ENCODE measurements around the gene SYDE2. TPM values are rescaled to one million over a fixed set of nuclear protein-coding genes. Genes with fewer than 3 reads are reported as not detected.
A peak's percentile ranks its signal among the peaks of the same experiment; 100 is the strongest.
"Not testable (repeated sequence)": the region's sequence is repeated elsewhere in the genome, so short reads cannot be mapped to it uniquely, and the experiment has no call there.

SYDE2 gene, protein sequence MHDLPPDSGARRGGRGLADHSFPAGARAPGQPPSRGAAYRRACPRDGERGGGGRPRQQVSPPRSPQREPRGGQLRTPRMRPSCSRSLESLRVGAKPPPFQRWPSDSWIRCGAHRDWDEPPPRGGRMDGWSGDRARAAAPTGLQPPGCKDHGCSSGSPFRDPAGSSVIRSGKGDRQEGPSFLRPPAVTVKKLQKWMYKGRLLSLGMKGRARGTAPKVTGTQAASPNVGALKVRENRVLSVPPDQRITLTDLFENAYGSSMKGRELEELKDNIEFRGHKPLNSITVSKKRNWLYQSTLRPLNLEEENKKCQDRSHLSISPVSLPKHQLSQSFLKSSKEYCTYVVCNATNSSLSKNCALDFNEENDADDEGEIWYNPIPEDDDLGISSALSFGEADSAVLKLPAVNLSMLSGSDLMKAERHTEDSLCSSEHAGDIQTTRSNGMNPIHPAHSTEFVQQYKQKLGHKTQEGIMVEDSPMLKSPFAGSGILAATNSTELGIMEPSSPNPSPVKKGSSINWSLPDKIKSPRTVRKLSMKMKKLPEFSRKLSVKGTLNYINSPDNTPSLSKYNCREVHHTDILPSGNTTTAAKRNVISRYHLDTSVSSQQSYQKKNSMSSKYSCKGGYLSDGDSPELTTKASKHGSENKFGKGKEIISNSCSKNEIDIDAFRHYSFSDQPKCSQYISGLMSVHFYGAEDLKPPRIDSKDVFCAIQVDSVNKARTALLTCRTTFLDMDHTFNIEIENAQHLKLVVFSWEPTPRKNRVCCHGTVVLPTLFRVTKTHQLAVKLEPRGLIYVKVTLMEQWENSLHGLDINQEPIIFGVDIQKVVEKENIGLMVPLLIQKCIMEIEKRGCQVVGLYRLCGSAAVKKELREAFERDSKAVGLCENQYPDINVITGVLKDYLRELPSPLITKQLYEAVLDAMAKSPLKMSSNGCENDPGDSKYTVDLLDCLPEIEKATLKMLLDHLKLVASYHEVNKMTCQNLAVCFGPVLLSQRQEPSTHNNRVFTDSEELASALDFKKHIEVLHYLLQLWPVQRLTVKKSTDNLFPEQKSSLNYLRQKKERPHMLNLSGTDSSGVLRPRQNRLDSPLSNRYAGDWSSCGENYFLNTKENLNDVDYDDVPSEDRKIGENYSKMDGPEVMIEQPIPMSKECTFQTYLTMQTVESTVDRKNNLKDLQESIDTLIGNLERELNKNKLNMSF
- 0.70 and 2.3 TPM in 2 replicates for total RNA-seq (2014; rRNA removed; shearing (Covaris generic))

DNA sequence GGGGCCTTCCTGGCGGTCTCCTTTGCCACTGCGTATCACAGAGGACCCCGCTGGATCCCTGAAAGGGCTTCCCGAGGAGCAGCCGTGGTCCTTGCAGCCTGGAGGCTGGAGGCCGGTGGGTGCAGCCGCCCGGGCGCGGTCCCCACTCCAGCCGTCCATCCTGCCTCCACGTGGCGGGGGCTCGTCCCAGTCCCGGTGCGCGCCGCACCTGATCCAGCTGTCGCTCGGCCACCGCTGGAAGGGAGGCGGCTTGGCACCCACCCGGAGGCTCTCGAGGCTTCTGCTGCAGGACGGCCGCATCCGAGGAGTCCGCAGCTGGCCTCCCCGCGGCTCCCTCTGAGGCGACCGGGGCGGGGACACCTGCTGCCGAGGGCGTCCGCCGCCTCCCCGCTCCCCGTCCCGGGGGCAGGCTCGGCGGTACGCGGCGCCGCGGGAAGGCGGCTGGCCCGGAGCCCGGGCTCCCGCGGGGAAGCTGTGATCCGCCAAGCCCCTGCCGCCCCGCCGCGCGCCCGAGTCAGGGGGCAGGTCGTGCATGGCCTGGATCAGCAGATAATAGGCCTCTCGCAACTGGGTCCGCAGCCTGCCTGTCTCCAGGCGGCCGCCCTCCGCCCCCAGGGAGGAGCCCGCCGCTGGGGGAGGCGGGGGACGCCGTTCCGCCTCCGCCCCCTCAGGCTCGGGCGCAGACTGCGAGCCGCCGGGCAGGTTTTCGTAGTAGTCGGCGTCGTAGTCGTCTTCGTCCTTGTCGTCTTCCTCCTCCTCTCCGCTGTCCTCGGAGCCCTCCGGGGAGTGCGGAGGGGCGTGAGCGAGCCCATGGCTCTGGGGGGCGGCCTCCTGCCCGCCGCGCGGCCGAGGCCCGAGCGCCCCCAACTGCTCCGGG, at the start of gene SYDE2:
Gene SYDE2, minus strand, starts transcription at position 554 of the 877 bp plus-strand sequence. Its CDS starts 20 bp downstream, at position 534.
- DNase-seq (ENCODE audit: low spot score): peak; percentile 26

DNA sequence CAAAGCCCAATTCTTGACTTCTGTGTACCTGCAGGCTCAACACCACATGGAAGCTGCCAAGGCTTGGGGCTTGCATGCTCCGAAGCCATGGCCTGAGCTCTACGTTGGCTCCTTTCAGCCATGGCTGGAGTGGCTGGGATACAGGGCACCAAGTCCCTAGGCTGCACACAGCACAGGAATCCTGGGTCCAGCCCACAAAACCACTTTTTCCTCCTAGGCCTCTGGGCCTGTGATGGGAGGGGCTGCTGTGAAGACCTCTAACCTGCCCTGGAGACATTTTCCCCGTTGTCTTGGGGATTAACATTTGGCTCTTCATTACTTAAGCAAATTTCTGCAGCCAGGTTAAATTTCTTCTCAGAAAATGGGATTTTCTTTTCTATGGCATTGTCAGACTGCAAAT, 48.2 kb upstream of the SYDE2 start:
- not testable (repeated sequence) for DNase-seq (ENCODE audit: low spot score)

DNA sequence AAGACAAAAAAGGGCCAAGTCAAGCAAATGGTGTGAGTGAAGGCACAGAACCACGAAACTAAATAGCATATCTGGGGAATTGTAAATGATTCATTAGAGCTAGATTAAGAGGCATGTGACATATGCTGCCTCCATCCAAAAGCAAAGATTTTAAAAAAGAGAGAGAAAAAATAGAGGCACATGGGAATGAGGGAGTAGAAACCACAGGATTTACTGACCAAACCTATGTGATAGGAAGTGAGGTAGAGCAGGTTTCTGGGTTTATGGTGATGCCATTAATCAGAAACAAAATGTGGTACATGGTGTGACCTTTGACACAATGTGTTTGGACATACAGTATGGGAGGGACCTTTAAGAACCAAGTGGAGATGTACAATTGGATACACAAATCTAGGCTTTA, 45.1 kb upstream of the SYDE2 start:
- no peak for DNase-seq (ENCODE audit: low spot score)

DNA sequence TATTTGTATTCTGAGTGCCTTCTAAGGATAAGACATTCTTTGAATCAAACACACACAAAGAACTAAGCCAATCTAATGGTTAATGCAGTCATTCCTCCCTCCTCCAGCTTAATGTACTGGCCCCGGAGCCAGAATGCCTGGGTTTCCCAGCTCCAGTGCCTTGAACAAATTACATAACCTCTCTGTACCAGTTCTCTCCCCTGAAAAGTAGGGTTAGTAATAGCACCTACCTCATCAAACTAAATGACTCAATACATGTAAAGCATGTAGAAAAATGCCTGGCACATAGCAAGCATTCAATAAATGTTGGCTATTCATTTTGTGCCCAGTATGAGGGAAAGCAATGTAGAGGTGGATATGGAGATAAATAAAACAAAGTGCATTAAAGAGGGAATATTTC, 44.6 kb upstream of the SYDE2 start:
- DNase-seq (ENCODE audit: low spot score): no peak

DNA sequence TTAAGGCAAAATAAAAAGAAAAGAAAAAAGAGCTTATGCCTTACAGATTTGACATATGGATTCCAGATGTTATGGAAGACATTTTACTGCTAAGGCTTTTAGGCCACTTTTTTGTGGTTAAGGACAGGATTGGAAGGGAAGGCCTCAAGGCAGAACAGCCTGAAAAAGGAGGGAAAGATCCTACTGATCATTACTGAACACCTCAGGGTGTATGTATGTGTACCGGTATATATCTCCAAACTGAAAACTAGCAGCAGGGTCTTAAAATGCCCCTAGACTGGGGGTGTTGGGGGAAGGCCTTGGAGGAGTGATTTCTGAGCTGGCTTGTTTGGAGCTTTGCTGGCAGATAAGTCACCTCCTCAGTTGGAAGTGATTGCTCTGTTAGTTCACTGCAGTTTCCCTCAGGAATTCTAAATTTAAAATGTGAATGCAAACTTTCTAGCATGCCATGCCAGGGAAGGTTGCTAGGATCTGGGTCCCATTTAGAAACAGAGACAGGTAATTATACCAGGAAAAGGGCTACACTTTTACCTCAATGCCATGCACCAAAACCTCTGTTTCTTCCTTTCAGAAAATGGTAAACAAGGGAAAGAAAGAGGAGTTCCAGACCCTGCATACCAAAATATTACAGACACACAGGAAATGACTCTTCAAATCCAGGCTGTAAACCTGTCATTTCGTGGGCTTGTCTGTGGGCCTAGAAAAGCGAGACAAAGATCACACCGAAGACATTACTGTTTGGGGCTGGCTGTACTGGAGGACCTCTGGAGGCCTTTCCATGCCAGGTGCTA, 43.6 kb upstream of the SYDE2 start:
- no peak for DNase-seq (ENCODE audit: low spot score)

DNA sequence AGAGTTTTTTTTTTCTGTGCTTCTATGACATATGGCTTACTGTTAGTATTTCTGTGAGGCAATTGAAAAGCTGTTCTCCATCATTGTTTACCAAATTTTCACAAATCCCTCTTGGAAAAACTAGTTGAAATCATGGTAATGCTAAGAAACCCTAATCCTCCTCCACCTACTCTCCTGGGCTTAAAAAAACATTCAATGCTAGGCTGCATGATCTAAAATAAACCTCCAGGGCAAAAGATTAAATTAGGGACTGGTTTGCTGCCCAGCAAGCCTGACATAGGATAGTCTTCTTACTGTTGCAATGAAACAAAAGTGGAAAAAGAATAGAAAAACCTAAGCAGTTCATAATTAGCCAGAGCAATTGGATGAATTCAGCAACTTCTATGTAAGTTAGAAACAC, 42.6 kb upstream of the SYDE2 start:
- no peak for DNase-seq (ENCODE audit: low spot score)

DNA sequence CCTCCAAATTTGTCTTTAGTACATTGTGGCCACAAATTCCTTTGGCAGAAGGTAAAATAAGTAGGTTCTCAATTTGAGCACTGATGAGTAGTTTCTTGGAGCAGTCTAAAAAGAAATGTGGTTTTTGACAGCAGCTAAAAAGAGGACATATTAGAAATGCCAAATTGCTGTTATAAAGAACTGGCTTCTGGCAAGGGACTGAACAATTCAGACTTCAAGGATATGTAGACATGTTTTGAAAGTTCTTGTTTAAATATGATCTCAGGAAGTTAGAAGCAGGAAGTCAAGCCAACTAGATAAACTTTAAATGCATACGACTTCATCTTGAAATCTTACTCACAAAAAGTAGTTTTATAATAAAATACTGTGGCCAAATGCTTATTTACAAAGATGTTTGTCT, 39.8 kb upstream of the SYDE2 start:
- no peak for DNase-seq (ENCODE audit: low spot score)

DNA sequence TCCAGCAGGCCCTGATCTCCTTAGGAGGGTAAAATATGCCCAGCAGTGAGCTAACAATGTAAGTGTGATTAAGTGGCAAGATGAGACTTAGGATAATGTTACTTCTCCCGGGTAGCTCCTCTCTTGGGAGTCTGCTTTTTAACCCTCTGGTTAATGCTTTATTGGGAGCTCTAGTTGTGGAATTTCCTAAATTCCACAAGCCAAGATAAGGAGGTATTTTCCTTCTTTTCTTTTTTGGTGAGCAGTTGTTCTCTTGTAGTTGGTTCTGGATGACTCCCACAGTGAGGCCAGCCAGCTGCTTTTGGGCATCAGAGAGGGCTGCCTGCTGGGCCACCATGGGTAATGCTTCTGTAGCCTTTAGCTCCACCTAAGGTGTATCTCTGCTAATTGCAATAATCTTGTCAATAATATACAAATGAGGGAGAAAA, 39.4 kb upstream of the SYDE2 start:
- DNase-seq (ENCODE audit: low spot score): no peak

DNA sequence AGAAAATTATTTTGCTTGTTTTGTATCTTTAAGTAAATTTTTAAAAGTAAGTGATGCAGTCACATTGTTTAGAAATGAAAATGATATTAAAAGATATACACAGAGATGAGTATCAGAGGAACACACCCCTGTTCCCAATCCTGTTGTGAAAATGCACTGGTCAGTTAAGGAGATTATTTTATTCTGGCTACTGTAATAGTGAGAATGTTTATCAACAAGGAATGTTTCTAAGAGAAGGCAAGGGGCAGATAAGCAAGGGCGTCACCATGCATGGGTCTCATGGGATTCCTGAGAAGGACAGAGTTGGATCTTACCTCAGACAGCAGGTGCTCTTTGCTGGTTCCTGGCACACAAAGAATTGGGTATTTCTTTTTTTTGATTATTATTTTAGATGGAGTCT, 36.8 kb upstream of the SYDE2 start:
- no peak for DNase-seq (ENCODE audit: low spot score)

DNA sequence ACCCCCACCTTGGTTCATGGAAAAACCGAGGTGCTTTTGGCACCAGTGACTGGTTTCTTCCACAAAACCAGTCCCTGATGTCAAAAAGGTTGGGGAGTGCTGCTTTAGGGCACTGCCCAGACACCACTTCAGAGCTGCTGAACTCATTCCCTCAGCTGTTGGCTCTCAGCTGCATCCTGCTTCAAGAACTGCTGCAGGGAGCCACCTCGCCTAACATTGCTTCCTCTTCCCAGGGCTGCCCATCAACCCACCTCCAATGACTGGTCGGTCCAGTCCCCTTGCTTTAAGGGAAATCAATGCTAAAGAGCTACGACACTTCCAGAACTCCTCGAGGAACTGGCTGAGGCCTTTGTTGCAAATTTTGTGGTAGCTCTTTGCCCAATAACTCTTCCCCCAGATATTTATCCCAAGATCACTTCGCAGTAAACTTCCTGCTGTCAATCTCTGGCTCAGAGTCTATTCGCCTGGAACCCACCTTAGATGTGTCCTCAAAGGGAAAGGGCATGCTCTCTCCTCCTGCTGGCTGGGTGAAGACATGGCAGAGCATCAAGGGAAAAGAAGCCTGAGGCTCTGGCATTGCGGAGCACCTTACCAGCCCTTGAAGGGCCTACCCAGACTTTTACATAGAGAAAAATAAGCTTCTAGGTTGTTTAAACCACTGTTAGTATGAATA, 29.6 kb upstream of the SYDE2 start:
- DNase-seq (ENCODE audit: low spot score): no peak

DNA sequence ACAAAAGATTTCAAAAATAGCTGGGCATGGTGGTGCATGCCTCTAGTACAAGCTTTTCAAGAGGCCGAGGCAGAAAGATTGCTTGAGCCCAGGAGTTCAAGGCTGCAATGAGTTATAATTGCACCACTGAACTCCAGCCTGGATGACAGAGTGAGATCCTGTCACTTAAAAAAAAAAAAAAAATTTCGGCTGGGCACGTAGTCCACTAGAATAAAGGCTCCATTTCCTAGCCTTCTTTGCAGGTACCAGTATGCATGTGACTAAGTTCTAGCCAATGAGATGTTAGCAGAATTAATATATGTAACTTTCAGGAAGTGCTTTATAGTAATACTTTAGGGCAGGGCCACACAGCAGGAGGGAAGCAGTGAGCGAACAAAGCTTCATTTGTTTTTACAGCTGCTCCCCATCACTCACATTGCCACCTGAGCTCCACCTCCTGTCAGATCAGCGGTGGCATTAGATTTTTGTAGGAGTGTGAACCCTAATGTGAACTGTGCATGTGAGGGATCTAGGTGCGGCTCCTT, 28.8 kb upstream of the SYDE2 start:
- no peak for DNase-seq (ENCODE audit: low spot score)

DNA sequence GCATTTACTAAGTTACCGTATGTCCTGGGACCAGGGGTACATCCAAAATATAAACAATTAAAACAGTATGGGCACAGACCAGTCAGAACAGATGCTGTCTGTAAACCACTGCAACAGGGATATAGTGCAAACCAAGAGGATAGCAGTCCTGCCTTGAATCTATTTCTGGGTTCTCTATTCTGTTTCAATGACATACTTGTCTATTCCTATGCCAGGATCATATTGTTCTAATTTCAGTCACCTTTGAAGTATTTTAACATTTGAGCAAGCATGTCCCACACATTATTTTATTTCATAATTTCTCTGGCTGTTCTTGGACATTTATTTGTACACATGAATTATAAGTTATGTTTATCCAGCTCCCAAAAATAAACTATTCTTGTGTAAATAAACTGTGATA, 28.2 kb upstream of the SYDE2 start:
- no peak for DNase-seq (ENCODE audit: low spot score)

DNA sequence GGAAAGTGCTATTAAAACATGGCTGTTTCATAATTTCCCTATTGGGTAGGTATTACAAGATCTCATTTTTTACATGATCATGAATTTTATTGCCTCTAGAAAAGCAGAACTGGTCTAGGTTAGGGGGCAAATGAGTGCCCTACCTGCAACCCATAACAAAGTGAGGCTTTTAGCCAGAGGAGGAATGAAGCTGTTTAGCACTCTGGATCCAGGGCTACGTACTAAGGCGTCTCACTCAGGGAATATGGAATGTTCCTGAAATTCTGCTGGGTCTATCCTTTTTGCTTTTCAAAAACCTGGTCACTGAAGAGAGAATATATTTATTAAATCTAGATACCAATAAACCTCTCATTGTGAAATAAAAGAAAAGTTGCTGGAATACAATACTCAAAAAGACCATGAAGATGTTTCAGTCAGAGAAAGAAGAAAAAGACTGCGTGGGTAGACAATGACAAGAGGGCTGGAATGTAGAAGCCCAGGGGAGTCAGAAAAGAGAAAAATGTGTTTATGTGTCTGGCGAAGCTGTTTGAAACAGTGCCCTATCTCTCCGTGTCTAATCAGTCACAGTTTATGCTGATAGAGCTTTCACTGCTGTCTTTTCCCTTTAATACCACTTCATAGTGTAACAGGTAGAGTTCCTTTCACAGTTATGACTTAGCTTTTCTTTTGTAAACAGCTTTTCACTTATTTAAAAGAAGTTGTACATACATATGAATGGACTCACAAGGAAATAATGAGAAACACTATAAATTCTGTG, 25.0 kb upstream of the SYDE2 start:
- no peak for DNase-seq (ENCODE audit: low spot score)

DNA sequence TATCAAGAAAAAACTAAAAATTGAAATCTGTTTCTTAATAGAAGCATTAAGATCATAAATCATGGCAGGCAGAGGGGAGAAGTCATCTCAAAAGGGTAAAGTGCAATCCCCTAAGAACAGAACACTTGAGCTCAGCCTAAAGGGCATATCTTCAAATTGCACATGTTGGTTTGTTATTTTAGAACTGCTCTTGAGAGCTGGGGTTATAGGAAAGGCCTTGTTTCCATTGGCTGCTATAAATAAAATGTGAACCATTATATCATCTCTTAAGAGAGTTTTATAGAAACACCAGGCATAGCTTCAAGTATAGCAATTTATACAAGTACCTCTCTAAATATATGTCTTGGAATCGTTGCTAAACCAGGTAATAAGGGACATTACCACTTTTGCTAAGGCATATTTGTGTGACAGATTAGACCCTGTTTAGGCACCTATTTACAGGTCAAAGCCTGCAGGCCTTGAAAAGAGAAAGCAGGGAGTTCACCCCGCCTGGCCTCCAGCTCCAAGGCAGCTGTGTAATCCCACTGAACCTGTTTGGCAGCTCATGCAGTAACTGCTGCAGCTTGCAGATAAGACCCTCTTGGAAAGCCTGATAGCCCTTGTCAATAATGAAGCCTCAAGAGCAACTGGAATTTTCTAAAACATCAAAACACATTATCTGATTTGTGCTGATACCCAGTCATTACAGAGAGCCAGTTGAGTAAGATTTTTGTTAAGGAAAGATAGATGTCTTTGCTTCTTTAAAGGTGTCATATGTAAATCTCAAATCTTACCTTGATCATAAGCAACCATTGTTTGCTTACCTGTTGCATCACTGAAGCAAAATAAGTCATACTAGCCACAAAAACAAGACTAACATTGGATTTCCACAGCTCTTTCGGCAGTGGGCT, 24.2 kb upstream of the SYDE2 start:
- DNase-seq (ENCODE audit: low spot score): no peak

DNA sequence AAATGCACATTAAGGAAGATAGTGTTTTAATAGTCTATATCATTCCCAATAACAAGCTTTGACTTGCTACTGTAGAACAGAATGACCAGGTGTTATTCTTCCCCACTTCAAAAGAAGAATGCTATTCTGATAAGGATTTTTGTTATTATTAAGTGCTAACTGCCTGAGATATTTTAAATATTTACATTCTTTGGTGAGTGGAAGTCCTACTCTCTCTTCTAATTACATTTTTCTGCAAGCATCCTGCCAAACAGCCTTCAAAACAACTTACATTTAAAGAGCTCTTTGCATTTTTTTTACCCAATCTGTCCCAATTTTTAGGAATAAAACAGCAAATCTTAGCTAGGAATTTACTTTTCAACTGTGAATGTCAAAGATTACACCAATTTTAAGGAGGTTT, 23.5 kb upstream of the SYDE2 start:
- DNase-seq (ENCODE audit: low spot score): no peak

DNA sequence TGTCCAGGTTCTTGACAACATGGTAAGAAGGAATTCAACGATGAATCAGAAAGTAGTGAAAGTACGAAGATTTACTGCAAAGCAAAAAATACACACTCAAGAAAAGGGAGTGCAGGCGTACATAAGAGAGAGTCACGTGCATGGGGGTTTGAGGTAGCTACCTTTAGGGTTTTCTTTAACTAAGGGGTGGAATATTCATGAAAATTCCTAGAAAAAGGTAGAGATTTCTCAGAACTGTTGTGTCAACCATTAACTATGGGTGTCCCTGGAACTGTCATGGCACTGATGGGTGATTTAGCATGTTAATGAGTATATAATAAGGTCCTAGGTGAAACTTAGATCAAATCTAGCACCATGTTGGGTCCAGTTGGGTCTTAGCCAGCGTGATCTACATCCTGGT, 22.5 kb upstream of the SYDE2 start:
- no peak for DNase-seq (ENCODE audit: low spot score)

DNA sequence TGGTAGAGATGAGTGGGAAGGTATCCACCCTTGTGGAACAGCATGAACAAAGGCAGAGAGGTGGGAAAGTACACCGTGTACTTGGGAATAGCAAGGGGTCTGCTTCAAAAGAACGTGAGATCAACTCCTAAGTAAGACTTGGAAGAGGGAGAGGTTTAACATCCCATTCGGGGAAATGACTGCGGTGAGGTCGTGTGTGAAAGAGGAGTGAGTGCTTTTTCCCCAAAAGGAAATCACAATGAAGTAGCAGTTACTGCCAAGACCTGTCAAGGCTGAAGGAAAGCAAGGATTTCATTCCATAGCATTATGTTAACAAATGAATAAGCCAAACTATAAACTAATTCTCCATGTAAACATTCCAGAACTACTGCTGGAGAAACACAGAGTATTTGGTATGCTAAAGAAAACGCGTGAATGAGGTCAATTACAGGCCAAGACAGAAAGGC, 20.0 kb upstream of the SYDE2 start:
- DNase-seq (ENCODE audit: low spot score): no peak

Measured in H4 (cell line).